Esophagus muscularis mucosa (tissue), 4 donors: ENCODE measurements around the gene MYO6. TPM values are rescaled to one million over a fixed set of nuclear protein-coding genes. Genes with fewer than 3 reads are reported as not detected.

ENCODE experiments used
- DNase-seq: peaks from one replicate; pipeline ENCODE4 v3.0.0-alpha.2; 2017; ENCODE audit errors: extremely low spot score
- H3K27ac ChIP-seq, 4 donors: fragments of 200-600 bp; sonication (generic); replicated peaks in 1 of 4; 1 replicate in 3 of 4; 2 replicates in 1 of 4; pipeline ENCODE4 v1.5.1; 2016 to 2019; ENCODE audit warnings: mild to moderate bottlenecking in 1 of 4
- H3K27me3 ChIP-seq, 4 donors: fragments of 200-600 bp; sonication (generic); one replicate each; pipeline versions ENCODE4 v1.5.1 to v1.6.0; 2016 to 2019
- H3K36me3 ChIP-seq, 4 donors: fragments of 200-600 bp; sonication (generic); one replicate each; pipeline ENCODE4 v1.5.1; 2016 to 2019
- H3K4me1 ChIP-seq, 4 donors: fragments of 200-600 bp; sonication (generic); one replicate each; pipeline ENCODE4 v1.5.1; 2016 to 2019
- H3K4me3 ChIP-seq, 4 donors: fragments of 200-600 bp; sonication (generic); 1 replicate in 2 of 4; 2 replicates in 2 of 4; pipeline ENCODE4 v1.5.1; 2016 to 2019; ENCODE audit warnings: mild to moderate bottlenecking in 4 of 4, moderate library complexity in 1 of 4
- H3K9me3 ChIP-seq, 4 donors: fragments of 200-600 bp; sonication (generic); 1 replicate in 3 of 4; 2 replicates in 1 of 4; pipeline ENCODE4 v1.5.1; 2016 to 2019
- EP300 ChIP-seq: sonication (generic); formaldehyde crosslinking; IDR thresholded peaks from one replicate; pipeline ENCODE4 v1.6.1; 2017; ENCODE audit warnings: antibody characterized with exemption
- POLR2A ChIP-seq: fragments of 450-650 bp; IDR thresholded peaks from one replicate; pipeline ENCODE4 v1.6.1; 2017; ENCODE audit warnings: antibody characterized with exemption, moderate library complexity, mild to moderate bottlenecking, low read depth
- POLR2AphosphoS5 ChIP-seq, 2 donors: sonication (generic); formaldehyde crosslinking; IDR thresholded peaks; one replicate each; pipeline ENCODE4 v1.6.1; 2017; ENCODE audit warnings: antibody characterized with exemption in 2 of 2
- WGBS: methylation state at CpG from one replicate; pipeline ENCODE4 v1.1.5; 2018; 5-methylcytosine and 5-hydroxymethylcytosine counted together
- intact Hi-C: fragments of 100-400 bp; cut with DNase I; formaldehyde crosslinking; loops from one replicate; pipeline ENCODE4 v1.15.1; 2023
- total RNA-seq, 4 donors: library from RNA; depleted of rRNA; stranded (reverse); fragments of >200 nt; gene quantifications; one replicate each; pipeline versions ENCODE4 v1.1.0 to v1.2.1, GENCODE V29; 2016
- TF ChIP-seq, protein P1 (sequence below), 3 experiments: fragments of 200-600 bp in 2 of 3; fragments of 450-650 bp in 1 of 3; sonication (generic) in 2 of 3; IDR thresholded peaks; one replicate each; pipeline ENCODE4 v1.5.1; 2017 to 2019; ENCODE audit warnings: antibody characterized with exemption in 3 of 3, mild to moderate bottlenecking in 2 of 3, moderate library complexity in 1 of 3

MYO6 gene
- total RNA-seq, 4 donors from 2014 or later: 9.6 to 14.1 (median 12.3) TPM

DNA sequence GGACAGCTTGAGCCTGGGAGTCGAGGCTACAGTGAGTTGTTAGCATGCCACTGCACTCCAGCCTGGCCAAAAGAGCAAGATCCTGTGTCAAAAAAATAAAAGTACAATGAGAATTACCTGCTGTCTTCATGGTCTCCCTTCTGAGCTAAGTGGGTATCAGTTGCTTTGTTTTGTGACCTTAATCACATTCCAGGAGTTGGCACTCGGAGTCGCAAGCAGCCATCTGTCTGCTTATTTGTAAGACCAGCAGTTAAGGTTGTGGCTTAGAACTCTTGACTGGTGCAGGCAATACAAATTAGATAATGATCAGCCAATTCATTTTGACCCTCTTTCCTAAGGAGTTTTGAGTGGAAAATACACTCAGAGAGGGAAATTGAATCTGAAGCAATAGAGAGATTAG lies 114.0 kb downstream of the MYO6 start:
- 100% methylated on average over 3 of the region's 3 CpGs for WGBS
- H3K9me3 ChIP-seq: no peaks in the 10 kb centered on the region
- H3K4me1 ChIP-seq: no peaks in the 10 kb centered on the region
- intact Hi-C loops: no loop called here
- peaks cover 4 to 59% (median 26%) of the 10 kb centered on the region in 4 donors for H3K36me3 ChIP-seq
- no peak overlapping the region for H3K4me3 ChIP-seq
- no peak overlapping the region for H3K27ac ChIP-seq
- TF ChIP-seq POLR2A (no peak), POLR2AphosphoS5 (IDR thresholded peaks at IDR 0.05) (no peak), EP300 (no peak)
- TF ChIP-seq, protein P1, sequence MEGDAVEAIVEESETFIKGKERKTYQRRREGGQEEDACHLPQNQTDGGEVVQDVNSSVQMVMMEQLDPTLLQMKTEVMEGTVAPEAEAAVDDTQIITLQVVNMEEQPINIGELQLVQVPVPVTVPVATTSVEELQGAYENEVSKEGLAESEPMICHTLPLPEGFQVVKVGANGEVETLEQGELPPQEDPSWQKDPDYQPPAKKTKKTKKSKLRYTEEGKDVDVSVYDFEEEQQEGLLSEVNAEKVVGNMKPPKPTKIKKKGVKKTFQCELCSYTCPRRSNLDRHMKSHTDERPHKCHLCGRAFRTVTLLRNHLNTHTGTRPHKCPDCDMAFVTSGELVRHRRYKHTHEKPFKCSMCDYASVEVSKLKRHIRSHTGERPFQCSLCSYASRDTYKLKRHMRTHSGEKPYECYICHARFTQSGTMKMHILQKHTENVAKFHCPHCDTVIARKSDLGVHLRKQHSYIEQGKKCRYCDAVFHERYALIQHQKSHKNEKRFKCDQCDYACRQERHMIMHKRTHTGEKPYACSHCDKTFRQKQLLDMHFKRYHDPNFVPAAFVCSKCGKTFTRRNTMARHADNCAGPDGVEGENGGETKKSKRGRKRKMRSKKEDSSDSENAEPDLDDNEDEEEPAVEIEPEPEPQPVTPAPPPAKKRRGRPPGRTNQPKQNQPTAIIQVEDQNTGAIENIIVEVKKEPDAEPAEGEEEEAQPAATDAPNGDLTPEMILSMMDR (IDR thresholded peaks at IDR 0.05): no peak
- no peaks in the 10 kb centered on the region for H3K27me3 ChIP-seq
- no peak for DNase-seq

GRCh38 chr6:75863784-75864183 lies 114.7 kb downstream of the MYO6 start:
- H3K27me3 ChIP-seq: no peaks in the 10 kb centered on the region
- TF ChIP-seq POLR2A: no peak
- TF ChIP-seq POLR2AphosphoS5 (IDR thresholded peaks at IDR 0.05): no peak
- no peak for TF ChIP-seq EP300
- TF ChIP-seq, protein P1 (IDR thresholded peaks at IDR 0.05): no peak
- no peak for DNase-seq
- H3K27ac ChIP-seq: no peak overlapping the region
- H3K9me3 ChIP-seq: no peaks in the 10 kb centered on the region
- H3K36me3 ChIP-seq: peaks cover 4 to 56% (median 26%) of the 10 kb centered on the region in 4 donors
- H3K4me1 ChIP-seq: no peaks in the 10 kb centered on the region
- intact Hi-C loops: no loop called here
- no peak overlapping the region for H3K4me3 ChIP-seq
- WGBS: 71% methylated on average over 3 of the region's 3 CpGs

GRCh38 chr6:75864446-75864845 lies 115.4 kb downstream of the MYO6 start:
- TF ChIP-seq POLR2A (no peak), POLR2AphosphoS5 (IDR thresholded peaks at IDR 0.05) (no peak), EP300 (no peak)
- TF ChIP-seq, protein P1 (IDR thresholded peaks at IDR 0.05): no peak
- no peaks in the 10 kb centered on the region for H3K4me1 ChIP-seq
- DNase-seq: no peak
- no peaks in the 10 kb centered on the region for H3K27me3 ChIP-seq
- no peak overlapping the region for H3K4me3 ChIP-seq
- no peaks in the 10 kb centered on the region for H3K9me3 ChIP-seq
- peaks cover 4 to 50% (median 25%) of the 10 kb centered on the region in 4 donors for H3K36me3 ChIP-seq
- 98% methylated on average over 2 of the region's 2 CpGs for WGBS
- no peak overlapping the region for H3K27ac ChIP-seq
- intact Hi-C loops: no loop called here

DNA sequence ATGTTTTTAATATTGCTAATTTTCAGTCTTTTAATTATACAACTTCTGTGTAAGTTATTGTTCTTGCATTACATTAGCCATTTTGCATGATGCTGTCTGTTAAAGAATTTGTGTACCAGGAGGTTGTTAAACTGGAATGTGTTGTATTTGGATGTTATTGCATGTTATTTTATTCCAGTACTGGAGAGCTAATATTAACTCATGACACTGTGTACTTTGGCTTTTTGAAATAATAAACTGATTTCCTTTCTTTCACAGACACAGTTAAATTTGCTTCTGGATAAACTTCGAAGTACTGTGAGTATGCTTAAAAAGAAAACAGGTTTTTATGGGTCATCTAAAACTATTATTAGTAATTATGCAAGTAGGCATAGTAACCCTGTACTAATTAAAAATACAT lies 121.3 kb downstream of the MYO6 start:
- WGBS: 74% methylated on average over 1 of the region's 1 CpG
- Histone ChIP-seq H3K36me3 (peaks cover 12 to 48% (median 33%) of the 10 kb centered on the region in 4 donors), H3K27ac (no peak overlapping the region), H3K4me3 (no peak overlapping the region), H3K4me1 (no peaks in the 10 kb centered on the region), H3K9me3 (no peaks in the 10 kb centered on the region), H3K27me3 (no peaks in the 10 kb centered on the region)
- no peak for DNase-seq
- TF ChIP-seq POLR2AphosphoS5 (IDR thresholded peaks at IDR 0.05) (no peak), EP300 (no peak), POLR2A (no peak)
- TF ChIP-seq, protein P1 (IDR thresholded peaks at IDR 0.05): no peak
- intact Hi-C loops: no loop called here

DNA sequence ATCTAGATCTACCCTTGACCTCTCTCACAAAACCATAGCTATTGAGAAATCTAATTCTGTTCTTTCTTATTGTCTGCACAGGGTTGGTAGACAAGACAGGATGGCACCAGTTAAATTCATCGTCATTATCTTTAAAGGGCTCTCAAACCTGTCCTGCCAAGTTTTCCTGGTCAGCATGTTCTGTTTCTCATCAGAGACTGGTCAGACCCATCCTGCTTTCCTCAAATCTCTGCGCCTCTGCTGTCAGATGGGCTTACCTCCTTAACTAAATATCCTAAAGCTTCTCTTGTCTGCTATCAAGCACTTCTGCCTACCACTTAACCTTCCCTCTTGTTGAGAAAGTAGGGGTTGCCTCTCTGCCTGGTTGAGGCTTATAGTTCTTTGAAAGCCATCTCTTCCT lies 125.2 kb downstream of the MYO6 start:
- 81% methylated on average over 2 of the region's 2 CpGs for WGBS
- H3K27ac ChIP-seq: no peak overlapping the region
- DNase-seq: no peak
- TF ChIP-seq POLR2A (no peak), POLR2AphosphoS5 (IDR thresholded peaks at IDR 0.05) (no peak), EP300 (no peak)
- TF ChIP-seq, protein P1 (IDR thresholded peaks at IDR 0.05): no peak
- no peak overlapping the region for H3K4me3 ChIP-seq
- intact Hi-C loops: no loop called here
- H3K4me1 ChIP-seq: no peaks in the 10 kb centered on the region
- peaks cover 17 to 56% (median 36%) of the 10 kb centered on the region in 4 donors for H3K36me3 ChIP-seq
- no peaks in the 10 kb centered on the region for H3K27me3 ChIP-seq
- no peaks in the 10 kb centered on the region for H3K9me3 ChIP-seq
